ENCODE results near the gene DRAXIN.

DRAXIN gene

GRCh38 chr1:11744287-11744686 is 52.8 kb downstream of the DRAXIN start:
- Histone ChIP-seq H3K36me3 (replicated peaks; ENCODE audit: insufficient read depth, low read length) (no peaks in the 10 kb centered on the region), H3K4me1 (ENCODE audit: low read length) (peaks cover 19% of the 10 kb centered on the region), H3K4me2 (ENCODE audit: low read depth, low read length) (no peak overlapping the region), H3K27me3 (replicated peaks; ENCODE audit: insufficient read depth, low read length) (no peaks in the 10 kb centered on the region), H3K9ac (ENCODE audit: low read length) (no peak overlapping the region), H4K20me1 (ENCODE audit: insufficient read depth, low read length) (no peaks in the 10 kb centered on the region), H3K27ac (ENCODE audit: low read length) (no peak overlapping the region), H3K79me2 (ENCODE audit: low read length) (no peaks in the 10 kb centered on the region), H2AFZ (ENCODE audit: low read length) (no peak overlapping the region), H3K9me3 (replicated peaks; ENCODE audit: insufficient read depth, low read length) (no peaks in the 10 kb centered on the region), H3K9me2 (replicated peaks; ENCODE audit: insufficient read depth, low read length) (no peaks in the 10 kb centered on the region), H3K4me3 (ENCODE audit: low read length) (no peak overlapping the region), H3F3A (ENCODE audit: insufficient read depth, low read length) (no peaks in the 10 kb centered on the region)
- DNase-seq: no peak
- TF ChIP-seq EZH2phosphoT487 (IDR thresholded peaks at IDR 0.05; ENCODE audit: low read length) (no peak), EZH2 (optimal IDR thresholded peaks at IDR 0.05; ENCODE audit: low read depth, low read length) (no peak), CTCF (IDR thresholded peaks at IDR 0.05; ENCODE audit: low read length) (no peak)

- Histone ChIP-seq H3K9ac (ENCODE audit: low read length) (no peak overlapping the region), H3K9me3 (replicated peaks; ENCODE audit: insufficient read depth, low read length) (no peaks in the 10 kb centered on the region), H3K4me1 (ENCODE audit: low read length) (peaks cover 9% of the 10 kb centered on the region), H2AFZ (ENCODE audit: low read length) (no peak overlapping the region), H3K4me2 (ENCODE audit: low read depth, low read length) (no peak overlapping the region), H3K36me3 (replicated peaks; ENCODE audit: insufficient read depth, low read length) (no peaks in the 10 kb centered on the region), H3F3A (ENCODE audit: insufficient read depth, low read length) (no peaks in the 10 kb centered on the region), H3K4me3 (ENCODE audit: low read length) (no peak overlapping the region), H4K20me1 (ENCODE audit: insufficient read depth, low read length) (no peaks in the 10 kb centered on the region), H3K27me3 (replicated peaks; ENCODE audit: insufficient read depth, low read length) (no peaks in the 10 kb centered on the region), H3K79me2 (ENCODE audit: low read length) (no peaks in the 10 kb centered on the region), H3K9me2 (replicated peaks; ENCODE audit: insufficient read depth, low read length) (no peaks in the 10 kb centered on the region), H3K27ac (ENCODE audit: low read length) (no peak overlapping the region)
- TF ChIP-seq CTCF (IDR thresholded peaks at IDR 0.05; ENCODE audit: low read length) (no peak), EZH2 (optimal IDR thresholded peaks at IDR 0.05; ENCODE audit: low read depth, low read length) (no peak), EZH2phosphoT487 (IDR thresholded peaks at IDR 0.05; ENCODE audit: low read length) (no peak)
- DNase-seq: no peak
These were observed 54.6 kb downstream of the DRAXIN start for GRCh38 chr1:11746092-11746491.

GRCh38 chr1:11746795-11747487 is 55.4 kb downstream of the DRAXIN start:
- H3K9me2 ChIP-seq (replicated peaks; ENCODE audit: insufficient read depth, low read length): no peaks in the 10 kb centered on the region
- no peaks in the 10 kb centered on the region for H3K36me3 ChIP-seq (replicated peaks; ENCODE audit: insufficient read depth, low read length)
- no peak for DNase-seq
- no peaks in the 10 kb centered on the region for H3F3A ChIP-seq (ENCODE audit: insufficient read depth, low read length)
- no peaks in the 10 kb centered on the region for H3K9me3 ChIP-seq (replicated peaks; ENCODE audit: insufficient read depth, low read length)
- H2AFZ ChIP-seq (ENCODE audit: low read length): no peak overlapping the region
- no peak overlapping the region for H3K27ac ChIP-seq (ENCODE audit: low read length)
- no peaks in the 10 kb centered on the region for H4K20me1 ChIP-seq (ENCODE audit: insufficient read depth, low read length)
- 0 out of 2 replicates have a peak, but pooled peaks cover 3% of the 10 kb centered on the region for H3K4me1 ChIP-seq (ENCODE audit: low read length)
- no peak overlapping the region for H3K4me2 ChIP-seq (ENCODE audit: low read depth, low read length)
- no peaks in the 10 kb centered on the region for H3K79me2 ChIP-seq (ENCODE audit: low read length)
- no peak overlapping the region for H3K4me3 ChIP-seq (ENCODE audit: low read length)
- no peaks in the 10 kb centered on the region for H3K27me3 ChIP-seq (replicated peaks; ENCODE audit: insufficient read depth, low read length)
- no peak overlapping the region for H3K9ac ChIP-seq (ENCODE audit: low read length)
- no peak for TF ChIP-seq CTCF (IDR thresholded peaks at IDR 0.05; ENCODE audit: low read length)
- no peak for TF ChIP-seq EZH2 (optimal IDR thresholded peaks at IDR 0.05; ENCODE audit: low read depth, low read length)
- no peak for TF ChIP-seq EZH2phosphoT487 (IDR thresholded peaks at IDR 0.05; ENCODE audit: low read length)

All from MM.1S (cell line).